Neural crest cell (in vitro differentiated cells): ENCODE data around the gene DHRS12. TPM values are rescaled to one million over a fixed set of nuclear protein-coding genes. Genes with fewer than 3 reads are reported as not detected.

Experiments used
- DNase-seq: peaks from one replicate; pipeline ENCODE4 v3.0.0; 2021; ENCODE audit warnings: low read depth, mixed read lengths, low spot score
- H3K27ac Mint-ChIP-seq: one replicate; pipeline ENCODE4 v1.8.0; 2021; ENCODE audit warnings: mild to moderate bottlenecking, mixed read lengths; ENCODE audit not compliant: unreplicated experiment
- H3K27me3 Mint-ChIP-seq: 2 replicates; pipeline ENCODE4 v1.8.0; 2021; ENCODE audit warnings: low read depth, mild to moderate bottlenecking, mixed read lengths
- H3K36me3 Mint-ChIP-seq: 2 replicates; pipeline ENCODE4 v1.8.0; 2021; ENCODE audit warnings: low read depth, mild to moderate bottlenecking, mixed read lengths
- H3K4me1 Mint-ChIP-seq: 2 replicates; pipeline ENCODE4 v1.8.0; 2021; ENCODE audit warnings: mixed read lengths
- H3K4me3 Mint-ChIP-seq: one replicate; pipeline ENCODE4 v1.8.0; 2021; ENCODE audit warnings: mild to moderate bottlenecking, mixed read lengths
- H3K9me3 Mint-ChIP-seq: 2 replicates; pipeline ENCODE4 v1.8.0; 2021; ENCODE audit warnings: mixed read lengths
- total RNA-seq: library from RNA; stranded (reverse); gene quantifications from 2 replicates; pipeline ENCODE4 v1.2.1, GENCODE V29; 2021
- TF ChIP-seq, protein P1 (sequence below): fragments of 200-600 bp; sonication (generic); conservative IDR thresholded peaks from 2 replicates; pipeline ENCODE4 v1.5.0; 2021; ENCODE audit warnings: antibody characterized with exemption, mild to moderate bottlenecking

DHRS12 gene
- total RNA-seq, 1 donor from 2014 or later: 9.3 TPM

- Mint-ChIP-seq H3K27me3 (no peaks in the 10 kb centered on the region), H3K36me3 (peaks cover 3% of the 10 kb centered on the region), H3K27ac (no peak overlapping the region), H3K9me3 (no peaks in the 10 kb centered on the region), H3K4me3 (no peak overlapping the region), H3K4me1 (peaks cover 21% of the 10 kb centered on the region)
- DNase-seq: no peak
- TF ChIP-seq, protein P1, sequence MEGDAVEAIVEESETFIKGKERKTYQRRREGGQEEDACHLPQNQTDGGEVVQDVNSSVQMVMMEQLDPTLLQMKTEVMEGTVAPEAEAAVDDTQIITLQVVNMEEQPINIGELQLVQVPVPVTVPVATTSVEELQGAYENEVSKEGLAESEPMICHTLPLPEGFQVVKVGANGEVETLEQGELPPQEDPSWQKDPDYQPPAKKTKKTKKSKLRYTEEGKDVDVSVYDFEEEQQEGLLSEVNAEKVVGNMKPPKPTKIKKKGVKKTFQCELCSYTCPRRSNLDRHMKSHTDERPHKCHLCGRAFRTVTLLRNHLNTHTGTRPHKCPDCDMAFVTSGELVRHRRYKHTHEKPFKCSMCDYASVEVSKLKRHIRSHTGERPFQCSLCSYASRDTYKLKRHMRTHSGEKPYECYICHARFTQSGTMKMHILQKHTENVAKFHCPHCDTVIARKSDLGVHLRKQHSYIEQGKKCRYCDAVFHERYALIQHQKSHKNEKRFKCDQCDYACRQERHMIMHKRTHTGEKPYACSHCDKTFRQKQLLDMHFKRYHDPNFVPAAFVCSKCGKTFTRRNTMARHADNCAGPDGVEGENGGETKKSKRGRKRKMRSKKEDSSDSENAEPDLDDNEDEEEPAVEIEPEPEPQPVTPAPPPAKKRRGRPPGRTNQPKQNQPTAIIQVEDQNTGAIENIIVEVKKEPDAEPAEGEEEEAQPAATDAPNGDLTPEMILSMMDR: no peak
These were observed 41.8 kb upstream of the DHRS12 start for GRCh38 chr13:51845574-51846318.

- Mint-ChIP-seq H3K4me3 (no peak within 1 kb of the TSS), H3K4me1 (peaks cover 21% of the 10 kb centered on the region), H3K9me3 (no peaks in the 10 kb centered on the region), H3K27ac (peak within 1 kb of the TSS; percentile 2), H3K27me3 (no peaks in the 10 kb centered on the region), H3K36me3 (peaks cover 3% of the 10 kb centered on the region)
- DNase-seq: peak; percentile 74
- TF ChIP-seq, protein P1: peak; percentile 87
These were observed 41.1 kb upstream of the DHRS12 start, which contains the start of gene TMEM272 for GRCh38 chr13:51844862-51845573. Gene TMEM272 (minus strand): TSS chr13:51845177. CDS start chr13:51838530, 6,647 bp downstream.

- no peaks in the 10 kb centered on the region for H3K27me3 Mint-ChIP-seq
- H3K4me1 Mint-ChIP-seq: peaks cover 21% of the 10 kb centered on the region
- DNase-seq: no peak
- H3K4me3 Mint-ChIP-seq: no peak overlapping the region
- TF ChIP-seq, protein P1: no peak
- no peaks in the 10 kb centered on the region for H3K9me3 Mint-ChIP-seq
- H3K36me3 Mint-ChIP-seq: peaks cover 3% of the 10 kb centered on the region
- H3K27ac Mint-ChIP-seq: no peak overlapping the region
These were observed 39.6 kb upstream of the DHRS12 start for GRCh38 chr13:51843529-51843928.

- H3K4me3 Mint-ChIP-seq: no peak overlapping the region
- TF ChIP-seq, protein P1: no peak
- no peaks in the 10 kb centered on the region for H3K27me3 Mint-ChIP-seq
- no peak for DNase-seq
- no peak overlapping the region for H3K27ac Mint-ChIP-seq
- no peaks in the 10 kb centered on the region for H3K36me3 Mint-ChIP-seq
- peaks cover 21% of the 10 kb centered on the region for H3K4me1 Mint-ChIP-seq
- no peaks in the 10 kb centered on the region for H3K9me3 Mint-ChIP-seq
These were observed 37.8 kb upstream of the DHRS12 start for GRCh38 chr13:51841732-51842131.

- Mint-ChIP-seq H3K4me3 (no peak overlapping the region), H3K4me1 (peaks cover 21% of the 10 kb centered on the region), H3K27ac (no peak overlapping the region), H3K27me3 (no peaks in the 10 kb centered on the region), H3K9me3 (no peaks in the 10 kb centered on the region), H3K36me3 (no peaks in the 10 kb centered on the region)
- TF ChIP-seq, protein P1: no peak
- DNase-seq: no peak
These were observed 37.0 kb upstream of the DHRS12 start for GRCh38 chr13:51840917-51841316.
